C4-2B (cell line): ENCODE results near the gene C12orf60.

Experiments used
- CTCF ChIP-seq: fragments of 450-650 bp; conservative IDR thresholded peaks from 2 replicates; pipeline ENCODE4 v1.5.1; 2017; ENCODE audit warnings: mild to moderate bottlenecking
- ZFX ChIP-seq: fragments of 450-650 bp; IDR thresholded peaks from 2 replicates; pipeline ENCODE4 v1.6.1; 2017

GRCh38 chr12:14774074-14774905 is 29.2 kb upstream of the C12orf60 start:
- no peak for TF ChIP-seq CTCF
- TF ChIP-seq ZFX, result peak; percentile 53
